A172 (cell line): Measurements from ENCODE around the gene TMEM204. TPM values are rescaled to one million over a fixed set of nuclear protein-coding genes. Genes with fewer than 3 reads are reported as not detected.

Experiments used
- DNase-seq: peaks from one replicate; pipeline ENCODE4 v3.0.0-alpha.2; 2015; ENCODE audit warnings: low spot score
- total RNA-seq: library from RNA; depleted of rRNA; stranded (reverse); fragments of >200 nt; shearing (Covaris generic); gene quantifications from 2 replicates; pipeline ENCODE4 v1.2.3, GENCODE V29; 2014

The TMEM204 gene
- total RNA-seq, 1 experiment from 2014 or later: not detected

GRCh38 chr16:1557576-1557975 is 24.1 kb downstream of the TMEM204 start:
- no peak for DNase-seq

- no peak for DNase-seq
Observed at GRCh38 chr16:1559446-1559975, 26.0 kb downstream of the TMEM204 start.

GRCh38 chr16:1560153-1560552 is 26.7 kb downstream of the TMEM204 start:
- no peak for DNase-seq

- DNase-seq: no peak
Observed at GRCh38 chr16:1560866-1561265, 27.4 kb downstream of the TMEM204 start.

- DNase-seq: no peak
Observed at GRCh38 chr16:1561266-1561665, 27.8 kb downstream of the TMEM204 start.

DNA sequence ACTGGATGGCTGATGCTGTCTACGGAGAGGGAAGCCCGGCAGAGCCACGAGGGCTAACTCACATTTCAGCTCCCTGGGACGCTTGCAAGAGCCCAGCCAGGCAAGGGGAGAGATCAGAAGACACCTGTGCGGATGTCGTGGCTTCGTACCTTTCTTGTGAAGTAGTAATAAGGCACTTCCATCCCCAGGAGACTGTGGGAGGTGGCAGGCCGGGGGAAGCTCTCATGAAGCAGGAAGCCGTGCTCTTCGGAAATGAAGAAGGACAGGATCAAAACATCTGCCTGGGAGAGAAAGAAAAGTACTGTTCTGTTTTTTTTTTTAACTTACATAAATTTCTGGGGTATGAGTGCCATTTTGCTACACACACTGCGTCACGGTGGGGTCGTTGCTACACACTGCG is 28.4 kb downstream of the TMEM204 start:
- DNase-seq: no peak

DNA sequence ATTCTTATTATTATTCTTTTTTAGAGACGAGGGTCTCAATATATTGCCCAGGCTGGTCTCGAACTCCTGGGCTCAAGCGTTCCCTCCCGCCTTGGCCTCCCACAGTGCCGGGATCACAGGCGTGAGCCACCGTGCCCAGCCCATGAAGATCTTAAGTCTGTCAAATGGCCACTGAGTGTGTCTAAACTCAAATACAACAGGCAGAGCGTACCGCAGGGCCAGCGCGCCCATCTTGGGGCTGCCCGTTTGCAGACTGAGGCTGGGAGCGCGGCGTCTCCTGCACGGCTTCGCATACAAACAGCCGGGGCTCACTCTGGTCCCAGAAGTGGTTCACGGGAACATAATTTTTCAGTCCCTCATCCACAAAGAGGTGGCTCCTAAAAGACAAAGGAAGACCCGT is 30.3 kb downstream of the TMEM204 start:
- no peak for DNase-seq

DNA sequence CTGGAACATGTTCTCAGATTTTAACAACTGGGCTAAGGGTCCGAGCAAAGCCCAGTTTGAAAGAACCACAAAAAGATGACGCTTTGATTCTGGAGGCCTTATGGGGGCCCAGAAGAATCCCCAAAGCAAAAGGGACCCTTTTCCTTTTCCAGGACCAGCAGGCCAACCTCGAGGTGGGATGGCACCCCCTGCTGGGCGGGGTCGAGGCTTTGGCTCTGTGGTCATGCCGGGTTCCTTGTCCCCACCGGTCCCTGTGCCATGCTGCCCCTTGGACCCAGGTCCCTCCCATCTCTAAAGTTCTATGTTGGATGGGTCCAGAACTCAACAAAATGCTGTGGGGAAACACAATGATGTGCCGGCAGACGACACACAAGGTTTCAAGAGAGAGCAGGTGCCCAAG is 30.9 kb downstream of the TMEM204 start:
- no peak for DNase-seq

DNA sequence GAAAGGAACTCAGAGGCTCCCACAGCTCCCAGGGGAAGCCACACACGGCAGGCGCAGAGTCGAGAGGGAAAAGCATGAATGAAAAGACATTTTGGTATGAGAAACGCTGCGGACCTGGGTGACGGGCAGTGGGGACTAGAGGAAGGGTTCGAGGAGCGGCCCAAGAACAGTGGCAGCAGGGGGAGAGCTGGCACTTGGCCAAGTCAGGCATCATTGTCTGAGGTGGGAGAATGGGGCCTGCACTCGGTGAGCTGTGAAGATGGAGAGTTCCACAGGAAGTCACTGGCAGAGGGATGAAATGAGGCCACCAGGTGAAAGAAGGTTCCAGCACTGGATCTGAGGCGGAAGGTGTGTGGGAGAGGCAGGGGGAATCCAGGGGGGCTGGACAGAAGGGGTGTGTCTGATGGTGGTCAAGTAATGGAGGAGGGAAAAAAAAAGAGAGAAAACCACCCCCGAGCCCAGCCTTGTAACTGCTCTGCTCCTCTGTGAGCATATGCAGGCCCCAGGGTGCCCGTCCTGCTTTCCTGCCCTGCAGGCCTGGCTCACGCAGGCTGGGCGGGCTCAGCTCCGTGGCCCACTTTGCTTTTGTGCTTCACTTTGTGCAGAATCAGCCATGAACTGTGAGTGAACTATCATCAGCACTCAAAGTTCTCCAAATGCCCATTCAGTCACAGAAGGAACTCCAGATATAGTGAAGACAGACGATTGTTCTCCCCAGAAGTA is 31.8 kb downstream of the TMEM204 start:
- no peak for DNase-seq

GRCh38 chr16:1567988-1568387 is 34.5 kb downstream of the TMEM204 start:
- DNase-seq: no peak

DNA sequence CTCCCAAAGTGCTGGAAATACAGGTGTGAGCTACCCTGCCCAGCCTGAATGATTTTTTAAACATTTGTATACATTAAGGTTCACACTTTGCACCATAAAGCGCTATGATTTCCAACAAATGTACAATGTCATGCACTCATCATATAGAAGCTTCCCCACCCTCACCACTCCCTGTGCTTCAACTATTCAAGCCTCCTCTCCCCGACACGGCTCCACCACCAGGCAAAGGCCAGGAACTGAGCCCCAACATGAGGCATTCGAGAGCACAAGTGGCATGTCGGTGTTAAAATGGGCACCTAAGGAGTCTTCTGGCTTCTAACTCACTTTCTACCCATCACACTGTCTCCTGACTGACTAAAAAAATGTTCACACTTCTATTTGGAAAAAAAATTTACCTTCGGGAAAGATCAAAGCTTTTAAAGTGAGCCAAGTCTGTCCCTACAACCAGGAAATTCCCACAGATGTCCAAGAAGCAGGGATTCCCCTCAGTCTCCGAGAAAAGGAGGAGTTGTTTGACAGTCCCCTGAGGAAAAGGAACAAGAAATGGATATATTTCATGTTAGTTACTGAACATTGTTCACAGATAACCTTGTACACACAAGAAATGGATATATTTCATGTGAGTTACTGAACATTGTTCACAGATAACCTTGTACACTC is 37.7 kb downstream of the TMEM204 start:
- DNase-seq: no peak

DNA sequence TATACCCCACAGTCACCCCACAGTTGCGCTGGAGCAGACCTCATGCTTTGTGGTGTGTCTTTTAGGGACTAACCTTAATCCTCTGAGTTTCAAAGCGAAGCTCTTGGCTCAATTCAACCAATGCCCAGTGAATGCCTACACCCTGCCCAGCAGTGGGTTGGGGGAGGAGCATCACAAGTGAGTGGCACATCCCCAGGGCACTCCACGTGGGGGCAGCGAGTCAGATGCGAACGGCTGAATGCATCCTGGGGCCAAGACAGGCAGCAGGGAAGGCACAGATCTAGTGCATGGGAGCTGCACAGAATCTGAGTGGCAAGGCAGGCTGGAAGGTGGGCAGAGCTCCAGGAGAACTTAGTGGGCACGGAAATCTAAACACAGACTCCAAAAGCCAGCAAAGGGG is 39.2 kb downstream of the TMEM204 start:
- DNase-seq: peak; percentile 18

- no peak for DNase-seq
Observed at GRCh38 chr16:1573301-1573700, 39.8 kb downstream of the TMEM204 start.

DNA sequence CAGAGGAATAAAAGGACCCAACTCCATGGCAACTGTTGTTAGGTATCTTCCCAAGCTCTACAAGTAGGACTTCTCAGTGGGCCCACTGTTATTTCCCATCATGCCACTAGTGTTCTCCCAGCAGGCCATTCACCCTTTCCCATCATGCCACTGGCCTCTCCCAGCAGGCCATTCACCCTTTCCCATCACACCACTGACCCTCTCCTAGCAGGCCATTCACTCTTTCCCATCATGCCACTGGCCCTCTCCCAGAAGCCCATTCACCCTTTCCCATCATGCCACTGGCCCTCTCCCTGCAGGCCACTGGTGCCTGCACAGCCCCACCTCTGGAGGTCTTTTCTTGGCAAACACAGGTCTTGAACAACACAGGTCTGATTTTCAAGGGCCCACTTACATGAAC is 42.1 kb downstream of the TMEM204 start:
- DNase-seq: no peak

DNA sequence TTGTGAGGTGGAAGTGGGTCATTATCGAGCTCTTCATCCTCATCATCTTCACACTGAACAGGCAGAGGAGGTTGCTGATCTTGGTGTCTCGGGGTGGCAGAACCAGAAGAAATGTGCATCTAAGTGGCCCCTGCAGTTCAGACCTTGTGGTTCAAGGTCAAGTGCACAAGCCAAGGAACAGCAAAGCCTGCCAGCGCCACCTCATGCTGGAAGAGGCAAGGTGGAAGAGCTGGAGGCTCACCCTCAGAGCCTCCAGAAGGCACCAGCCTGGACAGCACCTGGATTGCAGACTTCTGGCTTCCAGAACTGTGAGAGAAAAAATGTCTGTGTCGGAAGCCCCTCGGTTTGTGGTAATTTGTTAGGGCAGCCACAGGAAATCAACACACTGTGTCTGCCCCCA is 45.7 kb downstream of the TMEM204 start:
- DNase-seq: no peak

DNA sequence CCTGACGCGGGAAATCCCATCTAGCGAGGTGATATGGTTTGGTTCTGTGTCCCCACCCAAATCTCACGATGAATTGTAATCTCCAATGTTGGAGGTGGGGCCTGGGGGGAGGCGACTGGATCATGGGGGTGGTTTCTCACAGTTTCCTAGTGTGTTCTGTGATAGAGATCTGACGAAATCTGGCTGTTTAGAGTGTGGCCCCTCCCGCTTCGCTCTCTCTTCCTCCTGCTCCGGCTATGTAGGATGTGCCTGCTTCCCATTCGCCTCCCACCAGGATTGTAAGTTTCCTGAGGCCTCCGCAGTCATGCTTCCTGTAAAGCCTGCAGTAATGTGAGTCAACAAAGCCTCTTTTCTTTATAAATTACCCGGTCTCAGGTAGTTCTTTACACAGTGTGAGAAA is 46.8 kb downstream of the TMEM204 start:
- DNase-seq: no peak

- DNase-seq: no peak
Observed at GRCh38 chr16:1580956-1581355, 47.5 kb downstream of the TMEM204 start.

GRCh38 chr16:1581804-1582203 is 48.3 kb downstream of the TMEM204 start:
- DNase-seq: no peak

- no peak for DNase-seq
Observed at GRCh38 chr16:1583180-1583579, 49.7 kb downstream of the TMEM204 start.

- DNase-seq: no peak
Observed at GRCh38 chr16:1584926-1585484, 51.5 kb downstream of the TMEM204 start.

DNA sequence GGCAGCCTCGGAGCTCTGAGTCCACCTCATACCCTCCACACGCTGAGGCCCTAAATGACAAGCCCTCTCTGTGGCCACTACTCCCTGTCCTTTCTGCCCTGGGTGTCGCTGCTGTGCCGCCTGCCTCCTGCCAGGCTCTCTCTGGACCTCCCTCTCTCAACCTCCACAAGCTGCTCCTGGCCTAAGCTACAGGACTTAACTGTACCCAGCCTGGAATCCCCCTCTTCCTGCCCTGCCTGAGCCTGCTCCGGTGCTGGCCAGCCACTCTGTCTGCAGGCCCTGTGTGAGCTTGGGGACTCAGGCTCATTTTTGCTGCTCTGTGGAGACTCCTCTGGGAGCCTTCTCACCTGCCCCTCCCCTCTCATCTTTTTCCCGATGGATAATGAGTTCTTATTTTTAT is 56.9 kb downstream of the TMEM204 start:
- DNase-seq: no peak

GRCh38 chr16:1590930-1591705 is 57.7 kb downstream of the TMEM204 start:
- DNase-seq: no peak
